Activated CD4-positive, alpha-beta T cell treated with anti-CD3 and anti-CD28 coated beads, Interleukin-2, amount 10 ng/mL, durations not matched to agents 7 days and 5 days (primary cell): ENCODE data around the gene NXPE1. TPM values are rescaled to one million over a fixed set of nuclear protein-coding genes. Genes with fewer than 3 reads are reported as not detected.

Source experiments
- CTCF ChIA-PET: fragments of 350-600 bp; sonication (Branson Sonifier 250); formaldehyde crosslinking; loops from one replicate; lab custom pipeline; 2021; ENCODE audit warnings: antibody characterized with exemption; lab: Charles Lee
- POLR2A ChIA-PET: fragments of 350-600 bp; sonication (Branson Sonifier 250); formaldehyde crosslinking; loops from one replicate; lab custom pipeline; 2021; ENCODE audit warnings: antibody characterized with exemption; lab: Charles Lee
- DNase-seq: peaks from one replicate; pipeline ENCODE4 v3.0.0-alpha.2; 2020
- H3K27ac Mint-ChIP-seq: one replicate; pipeline ENCODE4 v1.8.0; 2021; ENCODE audit warnings: mild to moderate bottlenecking, moderate library complexity, mixed read lengths
- H3K27me3 Mint-ChIP-seq: one replicate; pipeline ENCODE4 v1.8.0; 2021; ENCODE audit warnings: mixed read lengths
- H3K36me3 Mint-ChIP-seq: one replicate; pipeline ENCODE4 v1.8.0; 2021; ENCODE audit warnings: low read depth, mixed read lengths
- H3K4me1 Mint-ChIP-seq: one replicate; pipeline ENCODE4 v1.8.0; 2021; ENCODE audit warnings: mixed read lengths
- H3K4me3 Mint-ChIP-seq: one replicate; pipeline ENCODE4 v1.8.0; 2021; ENCODE audit warnings: mild to moderate bottlenecking, moderate library complexity, mixed read lengths
- H3K9me3 Mint-ChIP-seq: one replicate; pipeline ENCODE4 v1.8.0; 2021; ENCODE audit warnings: mixed read lengths
- total RNA-seq, 2 experiments: library from RNA; stranded (reverse); gene quantifications; one replicate each; pipeline ENCODE4 v1.2.3, GENCODE V29; 2021

The NXPE1 gene
- total RNA-seq, 2 experiments from 2014 or later: not detected

- H3K27ac Mint-ChIP-seq: no peak overlapping the region
- H3K4me3 Mint-ChIP-seq: no peak overlapping the region
- peaks cover 2% of the 10 kb centered on the region for H3K27me3 Mint-ChIP-seq
- ChIA-PET CTCF (no interaction called here), POLR2A (no interaction called here)
- DNase-seq: no peak
- peaks cover 8% of the 10 kb centered on the region for H3K9me3 Mint-ChIP-seq
- H3K4me1 Mint-ChIP-seq: no peaks in the 10 kb centered on the region
- no peaks in the 10 kb centered on the region for H3K36me3 Mint-ChIP-seq
Measured at GRCh38 chr11:114524122-114524521, 35.6 kb downstream of the NXPE1 start.

GRCh38 chr11:114522818-114523217 is 36.9 kb downstream of the NXPE1 start:
- H3K27me3 Mint-ChIP-seq: peaks cover 2% of the 10 kb centered on the region
- H3K36me3 Mint-ChIP-seq: no peaks in the 10 kb centered on the region
- ChIA-PET POLR2A (no interaction called here), CTCF (no interaction called here)
- peaks cover 8% of the 10 kb centered on the region for H3K9me3 Mint-ChIP-seq
- H3K27ac Mint-ChIP-seq: no peak overlapping the region
- no peak overlapping the region for H3K4me3 Mint-ChIP-seq
- no peak for DNase-seq
- no peaks in the 10 kb centered on the region for H3K4me1 Mint-ChIP-seq

GRCh38 chr11:114511538-114511937 is 48.1 kb downstream of the NXPE1 start:
- Mint-ChIP-seq H3K9me3 (no peaks in the 10 kb centered on the region), H3K27me3 (peaks cover 5% of the 10 kb centered on the region), H3K4me3 (no peak overlapping the region), H3K27ac (no peak overlapping the region), H3K4me1 (no peaks in the 10 kb centered on the region), H3K36me3 (no peaks in the 10 kb centered on the region)
- ChIA-PET POLR2A (no interaction called here), CTCF (no interaction called here)
- DNase-seq: no peak

- POLR2A ChIA-PET: no interaction called here
Measured at GRCh38 chr11:114511079-114511478, 48.6 kb downstream of the NXPE1 start.

GRCh38 chr11:114501901-114502300 is 57.8 kb downstream of the NXPE1 start:
- ChIA-PET POLR2A (no interaction called here), CTCF (no interaction called here)
- no peak for DNase-seq
- no peaks in the 10 kb centered on the region for H3K36me3 Mint-ChIP-seq
- H3K4me1 Mint-ChIP-seq: no peaks in the 10 kb centered on the region
- no peak overlapping the region for H3K4me3 Mint-ChIP-seq
- no peak overlapping the region for H3K27ac Mint-ChIP-seq
- peaks cover 10% of the 10 kb centered on the region for H3K27me3 Mint-ChIP-seq
- peaks cover 2% of the 10 kb centered on the region for H3K9me3 Mint-ChIP-seq

More at GRCh38 chr11:114511079-114511478, 48.6 kb downstream of the NXPE1 start:
- CTCF ChIA-PET: no interaction called here
- Mint-ChIP-seq H3K27ac (no peak overlapping the region), H3K4me3 (no peak overlapping the region), H3K9me3 (peaks cover 2% of the 10 kb centered on the region), H3K4me1 (no peaks in the 10 kb centered on the region), H3K36me3 (no peaks in the 10 kb centered on the region), H3K27me3 (peaks cover 9% of the 10 kb centered on the region)
- DNase-seq: no peak

- H3K27ac Mint-ChIP-seq: no peak overlapping the region
- no peaks in the 10 kb centered on the region for H3K27me3 Mint-ChIP-seq
- H3K9me3 Mint-ChIP-seq: no peaks in the 10 kb centered on the region
- H3K4me1 Mint-ChIP-seq: no peaks in the 10 kb centered on the region
- ChIA-PET POLR2A (no interaction called here), CTCF (no interaction called here)
- no peak overlapping the region for H3K4me3 Mint-ChIP-seq
- no peaks in the 10 kb centered on the region for H3K36me3 Mint-ChIP-seq
- DNase-seq: no peak
Measured at GRCh38 chr11:114499756-114500155, 59.9 kb downstream of the NXPE1 start.

GRCh38 chr11:114496915-114497314 is 62.8 kb downstream of the NXPE1 start:
- Mint-ChIP-seq H3K36me3 (no peaks in the 10 kb centered on the region), H3K4me1 (no peaks in the 10 kb centered on the region), H3K27me3 (no peaks in the 10 kb centered on the region), H3K27ac (no peak overlapping the region), H3K4me3 (no peak overlapping the region), H3K9me3 (peaks cover under 1% of the 10 kb centered on the region)
- CTCF ChIA-PET: no interaction called here
- POLR2A ChIA-PET: no interaction called here
- no peak for DNase-seq

- Mint-ChIP-seq H3K9me3 (no peaks in the 10 kb centered on the region), H3K27me3 (peaks cover 1% of the 10 kb centered on the region), H3K27ac (no peak overlapping the region), H3K36me3 (no peaks in the 10 kb centered on the region), H3K4me1 (no peaks in the 10 kb centered on the region), H3K4me3 (no peak overlapping the region)
- DNase-seq: no peak
- POLR2A ChIA-PET: no interaction called here
- CTCF ChIA-PET: no interaction called here
Measured at GRCh38 chr11:114483929-114484328, 75.8 kb downstream of the NXPE1 start.

GRCh38 chr11:114482114-114482513 is 77.6 kb downstream of the NXPE1 start:
- no peak for DNase-seq
- H3K27ac Mint-ChIP-seq: no peak overlapping the region
- no peak overlapping the region for H3K4me3 Mint-ChIP-seq
- H3K9me3 Mint-ChIP-seq: no peaks in the 10 kb centered on the region
- no peaks in the 10 kb centered on the region for H3K4me1 Mint-ChIP-seq
- no peaks in the 10 kb centered on the region for H3K36me3 Mint-ChIP-seq
- ChIA-PET POLR2A (no interaction called here), CTCF (no interaction called here)
- H3K27me3 Mint-ChIP-seq: peaks cover 1% of the 10 kb centered on the region

GRCh38 chr11:114479331-114479730 is 80.3 kb downstream of the NXPE1 start:
- Mint-ChIP-seq H3K9me3 (no peaks in the 10 kb centered on the region), H3K36me3 (no peaks in the 10 kb centered on the region), H3K27me3 (peaks cover 4% of the 10 kb centered on the region), H3K27ac (no peak overlapping the region), H3K4me3 (no peak overlapping the region), H3K4me1 (no peaks in the 10 kb centered on the region)
- DNase-seq: no peak
- POLR2A ChIA-PET: no interaction called here
- CTCF ChIA-PET: no interaction called here

GRCh38 chr11:114478768-114479167 is 80.9 kb downstream of the NXPE1 start:
- CTCF ChIA-PET: no interaction called here
- H3K36me3 Mint-ChIP-seq: no peaks in the 10 kb centered on the region
- peaks cover 4% of the 10 kb centered on the region for H3K27me3 Mint-ChIP-seq
- POLR2A ChIA-PET: no interaction called here
- H3K4me3 Mint-ChIP-seq: no peak overlapping the region
- DNase-seq: no peak
- no peaks in the 10 kb centered on the region for H3K4me1 Mint-ChIP-seq
- no peak overlapping the region for H3K27ac Mint-ChIP-seq
- H3K9me3 Mint-ChIP-seq: no peaks in the 10 kb centered on the region

GRCh38 chr11:114478001-114478410 is 81.7 kb downstream of the NXPE1 start:
- DNase-seq: no peak
- ChIA-PET POLR2A (no interaction called here), CTCF (no interaction called here)
- H3K4me1 Mint-ChIP-seq: no peaks in the 10 kb centered on the region
- no peaks in the 10 kb centered on the region for H3K36me3 Mint-ChIP-seq
- no peak overlapping the region for H3K27ac Mint-ChIP-seq
- no peak overlapping the region for H3K4me3 Mint-ChIP-seq
- peaks cover 4% of the 10 kb centered on the region for H3K27me3 Mint-ChIP-seq
- H3K9me3 Mint-ChIP-seq: no peaks in the 10 kb centered on the region

- no peak for DNase-seq
- H3K4me3 Mint-ChIP-seq: no peak overlapping the region
- CTCF ChIA-PET: no interaction called here
- peaks cover 2% of the 10 kb centered on the region for H3K27me3 Mint-ChIP-seq
- no peaks in the 10 kb centered on the region for H3K9me3 Mint-ChIP-seq
- H3K36me3 Mint-ChIP-seq: no peaks in the 10 kb centered on the region
- H3K4me1 Mint-ChIP-seq: no peaks in the 10 kb centered on the region
- POLR2A ChIA-PET: no interaction called here
- no peak overlapping the region for H3K27ac Mint-ChIP-seq
Measured at GRCh38 chr11:114472661-114473060, 87.0 kb downstream of the NXPE1 start.
